ENCODE data around the gene CABS1. TPM values are rescaled to one million over a fixed set of nuclear protein-coding genes. Genes with fewer than 3 reads are reported as not detected.

CABS1 gene
- total and polyA plus RNA-seq, 5 donors from 2014 or later: not detected

DNA sequence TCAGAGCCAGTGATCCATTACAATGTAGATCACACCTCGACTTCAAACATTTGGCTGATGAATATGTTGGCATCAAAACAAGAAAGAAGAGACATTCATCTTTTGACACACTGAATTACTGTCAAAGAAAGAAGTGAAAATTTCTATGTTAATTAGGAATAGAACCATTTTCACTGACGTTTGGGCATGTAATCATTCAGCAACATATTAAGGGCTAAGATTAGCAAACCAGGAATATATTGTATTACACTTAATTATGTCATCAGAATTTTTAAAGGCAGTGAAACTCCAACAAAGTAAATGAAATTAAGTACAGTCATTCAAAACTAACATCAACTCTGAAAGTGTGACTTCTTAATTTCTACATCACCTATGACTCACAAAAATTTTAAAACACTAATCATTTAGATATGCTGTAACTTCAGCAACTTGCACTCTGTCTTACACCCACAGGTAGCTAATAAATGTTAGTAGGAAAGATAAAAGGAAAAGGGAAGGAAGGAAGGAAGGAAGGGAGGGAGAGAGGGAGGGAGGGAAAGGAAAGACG is 24.4 kb downstream of the CABS1 start:
- Histone ChIP-seq H3K4me1 (ENCODE audit: control insufficient read depth, insufficient read depth, low read length, poor library complexity, severe bottlenecking) (no peaks in the 10 kb centered on the region), H3K4me3 (ENCODE audit: low read depth, low read length) (no peak overlapping the region), H3K27ac (ENCODE audit: insufficient read depth, low read length, poor library complexity, severe bottlenecking) (no peak overlapping the region), H3K36me3 (ENCODE audit: control insufficient read depth, insufficient read depth, low read length) (no peaks in the 10 kb centered on the region), H3K27me3 (ENCODE audit: control insufficient read depth, insufficient read depth, low read length) (no peaks in the 10 kb centered on the region), H3K9me3 (ENCODE audit: control insufficient read depth in 2 of 2, low read length in 2 of 2) (no peaks in the 10 kb centered on the region)
- H3K9me3 Mint-ChIP-seq: peaks cover 0 to 3% (median 0%) of the 10 kb centered on the region in 7 donors
- H3K4me3 Mint-ChIP-seq: no peak overlapping the region
- ATAC-seq (ENCODE audit: low read depth in 2 of 2) (no peak), DNase-seq (no peak)
- no peaks in the 10 kb centered on the region for H3K4me1 Mint-ChIP-seq
- H3K36me3 Mint-ChIP-seq: no peaks in the 10 kb centered on the region
- no peaks in the 10 kb centered on the region for H3K27me3 Mint-ChIP-seq
- H3K27ac Mint-ChIP-seq: no peak overlapping the region

- ATAC-seq (ENCODE audit: low read depth in 2 of 2) (no peak), DNase-seq (no peak)
- H3K4me1 Mint-ChIP-seq: no peaks in the 10 kb centered on the region
These were observed 25.7 kb downstream of the CABS1 start, which contains the start of gene SMR3A for GRCh38 chr4:70360460-70360859. TSS of gene SMR3A (plus strand) at chr4:70360760. CDS start at chr4:70362116, 1,356 bp downstream.

GRCh38 chr4:70364002-70364401 is 29.2 kb downstream of the CABS1 start:
- H3K4me3 Mint-ChIP-seq: no peak overlapping the region
- H3K36me3 Mint-ChIP-seq: no peaks in the 10 kb centered on the region
- Histone ChIP-seq H3K27ac (ENCODE audit: insufficient read depth, low read length, poor library complexity, severe bottlenecking) (no peak overlapping the region), H3K9me3 (ENCODE audit: control insufficient read depth in 2 of 2, low read length in 2 of 2) (no peaks in the 10 kb centered on the region), H3K36me3 (ENCODE audit: control insufficient read depth, insufficient read depth, low read length) (no peaks in the 10 kb centered on the region), H3K27me3 (ENCODE audit: control insufficient read depth, insufficient read depth, low read length) (no peaks in the 10 kb centered on the region), H3K4me1 (ENCODE audit: control insufficient read depth, insufficient read depth, low read length, poor library complexity, severe bottlenecking) (no peaks in the 10 kb centered on the region), H3K4me3 (ENCODE audit: low read depth, low read length) (no peak overlapping the region)
- no peak for DNase-seq
- no peaks in the 10 kb centered on the region for H3K4me1 Mint-ChIP-seq
- H3K27me3 Mint-ChIP-seq: no peaks in the 10 kb centered on the region
- H3K9me3 Mint-ChIP-seq: peaks cover 0 to 5% (median 2%) of the 10 kb centered on the region in 7 donors
- ATAC-seq (ENCODE audit: low read depth in 2 of 2): no peak
- H3K27ac Mint-ChIP-seq: no peak overlapping the region

More at GRCh38 chr4:70360460-70360859, 25.7 kb downstream of the CABS1 start, which contains the start of gene SMR3A:
- H3K27me3 ChIP-seq (ENCODE audit: control insufficient read depth, insufficient read depth, low read length): no peaks in the 10 kb centered on the region
- H3K27ac Mint-ChIP-seq: no peak within 1 kb of the TSS
- no peaks in the 10 kb centered on the region for H3K36me3 ChIP-seq (ENCODE audit: control insufficient read depth, insufficient read depth, low read length)
- H3K4me1 ChIP-seq (ENCODE audit: control insufficient read depth, insufficient read depth, low read length, poor library complexity, severe bottlenecking): no peaks in the 10 kb centered on the region
- H3K9me3 Mint-ChIP-seq: peaks cover 0 to 2% (median 0%) of the 10 kb centered on the region in 7 donors
- no peaks in the 10 kb centered on the region for H3K36me3 Mint-ChIP-seq
- H3K9me3 ChIP-seq (ENCODE audit: control insufficient read depth in 2 of 2, low read length in 2 of 2): no peaks in the 10 kb centered on the region
- H3K4me3 Mint-ChIP-seq: no peak within 1 kb of the TSS
- no peak within 1 kb of the TSS for H3K4me3 ChIP-seq (ENCODE audit: low read depth, low read length)
- H3K27me3 Mint-ChIP-seq: no peaks in the 10 kb centered on the region
- no peak within 1 kb of the TSS for H3K27ac ChIP-seq (ENCODE audit: insufficient read depth, low read length, poor library complexity, severe bottlenecking)

DNA sequence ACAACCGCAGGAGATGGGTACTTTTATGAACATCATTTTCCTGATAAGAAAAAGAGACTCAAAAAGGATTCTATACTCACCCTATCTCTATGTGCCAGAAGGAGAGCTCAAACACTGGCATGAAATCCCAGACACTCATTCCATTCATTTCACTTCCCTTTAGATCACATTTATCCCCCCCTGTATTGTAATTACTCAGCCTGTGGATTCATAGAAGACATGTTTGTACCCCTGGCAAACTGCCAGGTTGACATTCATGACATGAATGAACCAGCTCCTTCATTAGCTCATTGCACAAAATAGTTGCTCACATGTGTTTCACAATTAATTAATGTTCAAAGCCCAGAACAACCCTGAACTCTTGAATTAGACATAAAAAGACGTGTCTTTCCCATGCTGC is 30.7 kb downstream of the CABS1 start:
- no peaks in the 10 kb centered on the region for H3K4me1 ChIP-seq (ENCODE audit: control insufficient read depth, insufficient read depth, low read length, poor library complexity, severe bottlenecking)
- DNase-seq (no peak), ATAC-seq (ENCODE audit: low read depth in 2 of 2) (no peak)
- no peak overlapping the region for H3K4me3 Mint-ChIP-seq
- H3K4me1 Mint-ChIP-seq: no peaks in the 10 kb centered on the region
- H3K27me3 ChIP-seq (ENCODE audit: control insufficient read depth, insufficient read depth, low read length): no peaks in the 10 kb centered on the region
- no peaks in the 10 kb centered on the region for H3K36me3 ChIP-seq (ENCODE audit: control insufficient read depth, insufficient read depth, low read length)
- H3K27me3 Mint-ChIP-seq: no peaks in the 10 kb centered on the region
- H3K9me3 ChIP-seq (ENCODE audit: control insufficient read depth in 2 of 2, low read length in 2 of 2): no peaks in the 10 kb centered on the region
- H3K9me3 Mint-ChIP-seq: peaks cover 0 to 5% (median 2%) of the 10 kb centered on the region in 7 donors
- H3K4me3 ChIP-seq (ENCODE audit: low read depth, low read length): no peak overlapping the region
- H3K27ac ChIP-seq (ENCODE audit: insufficient read depth, low read length, poor library complexity, severe bottlenecking): no peak overlapping the region
- no peaks in the 10 kb centered on the region for H3K36me3 Mint-ChIP-seq
- H3K27ac Mint-ChIP-seq: no peak overlapping the region

DNA sequence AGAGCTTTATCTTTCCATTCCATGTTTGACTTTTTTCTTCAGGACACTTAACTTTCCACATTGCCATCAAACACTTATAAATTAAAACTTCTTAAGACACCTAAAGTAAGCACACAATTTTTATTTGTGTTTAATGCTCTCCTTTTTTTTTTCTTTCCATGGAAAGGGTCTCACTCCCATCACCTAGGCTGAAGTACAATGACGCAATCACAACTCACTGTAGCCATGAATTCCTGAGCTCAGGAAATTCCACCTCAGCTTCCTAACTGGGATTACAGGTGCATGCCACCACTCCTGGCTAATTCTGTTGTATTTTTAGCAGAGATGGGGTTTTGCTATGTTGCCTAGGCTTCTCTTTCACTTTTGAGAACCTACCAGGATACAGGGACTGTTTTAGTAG is 33.0 kb downstream of the CABS1 start:
- H3K4me3 ChIP-seq (ENCODE audit: low read depth, low read length): no peak overlapping the region
- H3K27me3 Mint-ChIP-seq: no peaks in the 10 kb centered on the region
- H3K36me3 ChIP-seq (ENCODE audit: control insufficient read depth, insufficient read depth, low read length): no peaks in the 10 kb centered on the region
- H3K4me3 Mint-ChIP-seq: no peak overlapping the region
- H3K27ac ChIP-seq (ENCODE audit: insufficient read depth, low read length, poor library complexity, severe bottlenecking): no peak overlapping the region
- H3K9me3 ChIP-seq (ENCODE audit: control insufficient read depth in 2 of 2, low read length in 2 of 2): no peaks in the 10 kb centered on the region
- DNase-seq: no peak
- H3K4me1 ChIP-seq (ENCODE audit: control insufficient read depth, insufficient read depth, low read length, poor library complexity, severe bottlenecking): no peaks in the 10 kb centered on the region
- no peaks in the 10 kb centered on the region for H3K36me3 Mint-ChIP-seq
- no peak overlapping the region for H3K27ac Mint-ChIP-seq
- H3K9me3 Mint-ChIP-seq: peaks cover 0 to 5% (median 2%) of the 10 kb centered on the region in 7 donors
- ATAC-seq (ENCODE audit: low read depth in 2 of 2): no peak
- H3K27me3 ChIP-seq (ENCODE audit: control insufficient read depth, insufficient read depth, low read length): no peaks in the 10 kb centered on the region
- H3K4me1 Mint-ChIP-seq: no peaks in the 10 kb centered on the region

DNA sequence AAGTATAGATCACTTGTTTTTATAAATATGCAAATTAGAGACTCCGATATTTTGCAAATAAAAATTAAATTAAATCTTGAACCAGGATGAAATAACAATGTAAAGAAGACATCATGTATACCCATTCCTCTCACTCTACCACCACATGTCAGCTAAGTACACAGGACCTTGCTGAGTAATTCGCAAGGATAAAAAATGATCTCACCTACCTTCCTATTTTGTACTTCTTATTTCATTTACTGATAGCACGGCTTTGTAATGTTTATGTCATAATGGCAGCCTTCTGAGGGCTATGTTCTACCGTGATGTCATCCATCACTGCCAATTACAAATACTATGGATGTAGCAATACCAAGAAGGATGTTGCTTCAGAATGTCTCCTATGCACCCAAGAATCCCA is 37.2 kb downstream of the CABS1 start:
- Mint-ChIP-seq H3K9me3 (peaks cover 0 to 2% (median under 1%) of the 10 kb centered on the region in 7 donors), H3K27me3 (no peaks in the 10 kb centered on the region), H3K36me3 (no peaks in the 10 kb centered on the region), H3K4me1 (no peaks in the 10 kb centered on the region), H3K4me3 (no peak overlapping the region), H3K27ac (no peak overlapping the region)
- Histone ChIP-seq H3K36me3 (ENCODE audit: control insufficient read depth, insufficient read depth, low read length) (no peaks in the 10 kb centered on the region), H3K9me3 (ENCODE audit: control insufficient read depth in 2 of 2, low read length in 2 of 2) (no peaks in the 10 kb centered on the region), H3K4me1 (ENCODE audit: control insufficient read depth, insufficient read depth, low read length, poor library complexity, severe bottlenecking) (no peaks in the 10 kb centered on the region), H3K27ac (ENCODE audit: insufficient read depth, low read length, poor library complexity, severe bottlenecking) (no peak overlapping the region), H3K4me3 (ENCODE audit: low read depth, low read length) (no peak overlapping the region), H3K27me3 (ENCODE audit: control insufficient read depth, insufficient read depth, low read length) (no peaks in the 10 kb centered on the region)
- ATAC-seq (ENCODE audit: low read depth in 2 of 2) (no peak), DNase-seq (no peak)

DNA sequence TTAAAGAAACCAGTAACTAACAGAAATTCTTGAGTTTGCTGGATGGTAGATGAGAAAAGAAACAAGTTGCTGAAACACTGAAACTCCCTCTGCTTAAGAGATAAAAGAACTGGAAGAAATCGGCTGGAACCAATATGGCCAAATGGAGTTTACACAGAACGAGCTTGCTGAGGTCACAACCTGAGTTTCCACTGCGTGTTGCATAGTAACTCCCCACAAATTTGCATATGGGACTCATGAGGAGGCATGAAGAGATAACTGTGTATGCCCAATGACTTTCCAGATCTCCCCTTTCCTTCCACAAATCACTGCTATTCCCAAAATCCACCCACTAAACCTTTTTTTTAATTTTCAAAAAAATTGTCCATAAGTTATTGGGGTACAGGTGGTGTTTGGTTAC is 38.0 kb downstream of the CABS1 start:
- Histone ChIP-seq H3K27ac (ENCODE audit: insufficient read depth, low read length, poor library complexity, severe bottlenecking) (no peak overlapping the region), H3K9me3 (ENCODE audit: control insufficient read depth in 2 of 2, low read length in 2 of 2) (no peaks in the 10 kb centered on the region), H3K4me1 (ENCODE audit: control insufficient read depth, insufficient read depth, low read length, poor library complexity, severe bottlenecking) (no peaks in the 10 kb centered on the region), H3K27me3 (ENCODE audit: control insufficient read depth, insufficient read depth, low read length) (no peaks in the 10 kb centered on the region), H3K36me3 (ENCODE audit: control insufficient read depth, insufficient read depth, low read length) (no peaks in the 10 kb centered on the region), H3K4me3 (ENCODE audit: low read depth, low read length) (no peak overlapping the region)
- H3K36me3 Mint-ChIP-seq: no peaks in the 10 kb centered on the region
- H3K4me1 Mint-ChIP-seq: no peaks in the 10 kb centered on the region
- peaks cover 0 to 2% (median 0%) of the 10 kb centered on the region in 7 donors for H3K9me3 Mint-ChIP-seq
- no peak for DNase-seq
- ATAC-seq (ENCODE audit: low read depth in 2 of 2): no peak
- H3K27ac Mint-ChIP-seq: no peak overlapping the region
- no peaks in the 10 kb centered on the region for H3K27me3 Mint-ChIP-seq
- no peak overlapping the region for H3K4me3 Mint-ChIP-seq

DNA sequence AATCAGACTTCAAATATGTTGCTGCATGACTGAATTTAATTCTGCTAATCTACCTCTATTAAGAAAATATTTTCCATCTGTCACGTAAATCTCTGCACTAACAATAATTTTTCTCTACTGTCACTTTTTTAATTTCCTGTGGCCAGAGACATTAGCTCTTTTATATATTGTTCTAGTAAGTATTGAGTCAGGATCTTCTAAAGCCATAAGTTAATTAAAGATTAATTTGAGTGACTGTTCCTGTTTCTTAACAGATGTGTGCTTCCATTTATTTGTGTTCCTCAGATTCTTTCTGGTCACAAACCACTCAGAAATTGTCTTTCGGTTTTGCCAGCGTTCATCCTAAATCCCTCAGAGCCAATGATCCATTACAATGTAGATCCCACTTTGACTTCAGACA is 45.8 kb downstream of the CABS1 start:
- Histone ChIP-seq H3K27me3 (ENCODE audit: control insufficient read depth, insufficient read depth, low read length) (no peaks in the 10 kb centered on the region), H3K4me3 (ENCODE audit: low read depth, low read length) (no peak overlapping the region), H3K27ac (ENCODE audit: insufficient read depth, low read length, poor library complexity, severe bottlenecking) (no peak overlapping the region), H3K4me1 (ENCODE audit: control insufficient read depth, insufficient read depth, low read length, poor library complexity, severe bottlenecking) (no peaks in the 10 kb centered on the region), H3K36me3 (ENCODE audit: control insufficient read depth, insufficient read depth, low read length) (no peaks in the 10 kb centered on the region), H3K9me3 (ENCODE audit: control insufficient read depth in 2 of 2, low read length in 2 of 2) (no peaks in the 10 kb centered on the region)
- H3K4me3 Mint-ChIP-seq: no peak overlapping the region
- H3K27ac Mint-ChIP-seq: no peak overlapping the region
- DNase-seq: no peak
- no peaks in the 10 kb centered on the region for H3K4me1 Mint-ChIP-seq
- peaks cover 0 to 1% (median 0%) of the 10 kb centered on the region in 7 donors for H3K9me3 Mint-ChIP-seq
- ATAC-seq (ENCODE audit: low read depth in 2 of 2): no peak
- H3K27me3 Mint-ChIP-seq: peaks cover 5% of the 10 kb centered on the region
- no peaks in the 10 kb centered on the region for H3K36me3 Mint-ChIP-seq
